Superior temporal gyrus (tissue), 1 donor: ENCODE measurements around the gene PXMP4.
"Not testable (repeated sequence)": the region's sequence is repeated elsewhere in the genome, so short reads cannot be mapped to it uniquely, and the experiment has no call there.

ENCODE experiments used
- DNase-seq: peaks from one replicate; pipeline ENCODE4 v3.0.0-alpha.2; 2016; ENCODE audit errors: extremely low spot score

Gene PXMP4

GRCh38 chr20:33719989-33720709 is at the start of gene PXMP4:
Gene PXMP4, minus strand, starts transcription at chr20:33720310. Its CDS starts 103 bp downstream, at chr20:33720207.
- peak; percentile 100 for DNase-seq

GRCh38 chr20:33769043-33769442 is 48.9 kb upstream of the PXMP4 start:
- DNase-seq: no peak

- DNase-seq: no peak
Observed at GRCh38 chr20:33767777-33768138, 47.6 kb upstream of the PXMP4 start.

GRCh38 chr20:33766686-33767085 is 46.6 kb upstream of the PXMP4 start:
- no peak for DNase-seq

GRCh38 chr20:33765592-33765991 is 45.5 kb upstream of the PXMP4 start:
- no peak for DNase-seq

GRCh38 chr20:33765099-33765498 is 45.0 kb upstream of the PXMP4 start:
- DNase-seq: no peak

- DNase-seq: no peak
Observed at GRCh38 chr20:33761698-33762250, 41.7 kb upstream of the PXMP4 start.

- no peak for DNase-seq
Observed at GRCh38 chr20:33757458-33757857, 37.3 kb upstream of the PXMP4 start.

GRCh38 chr20:33757046-33757445 is 36.9 kb upstream of the PXMP4 start:
- no peak for DNase-seq

GRCh38 chr20:33755936-33756490 is 35.9 kb upstream of the PXMP4 start:
- not testable (repeated sequence) for DNase-seq

- DNase-seq: no peak
Observed at GRCh38 chr20:33753763-33754162, 33.7 kb upstream of the PXMP4 start.

- DNase-seq: no peak
Observed at GRCh38 chr20:33753143-33753542, 33.0 kb upstream of the PXMP4 start.

GRCh38 chr20:33751775-33752174 is 31.7 kb upstream of the PXMP4 start:
- DNase-seq: no peak

GRCh38 chr20:33746325-33746998 is 26.4 kb upstream of the PXMP4 start:
- no peak for DNase-seq

- no peak for DNase-seq
Observed at GRCh38 chr20:33744773-33745385, 24.8 kb upstream of the PXMP4 start.

- no peak for DNase-seq
Observed at GRCh38 chr20:33744181-33744580, 24.1 kb upstream of the PXMP4 start.

GRCh38 chr20:33740189-33740588 is 20.1 kb upstream of the PXMP4 start:
- DNase-seq: no peak

- DNase-seq: no peak
Observed at GRCh38 chr20:33739493-33739892, 19.4 kb upstream of the PXMP4 start.

GRCh38 chr20:33736962-33737361 is 16.9 kb upstream of the PXMP4 start:
- DNase-seq: no peak

- no peak for DNase-seq
Observed at GRCh38 chr20:33733654-33734576, 13.8 kb upstream of the PXMP4 start.
